Panc1 (cell line): ENCODE data around the gene DHFR2. TPM values are rescaled to one million over a fixed set of nuclear protein-coding genes. Genes with fewer than 3 reads are reported as not detected.
A peak's percentile ranks its signal among the peaks of the same experiment; 100 is the strongest.

Experiments
- ATAC-seq: fragments of 200-7000 bp; cut with Tn5 transposase; 2 replicates; pipeline ENCODE4 v1.9.1; 2020; ENCODE audit warnings: mild to moderate bottlenecking, moderate library complexity
- BruUV-seq: library from RNA; stranded (reverse); fragments of 400-500 nt; replicated peaks from 2 replicates; lab custom pipeline; 2021; lab: Mats Ljungman, UMichigan
- CTCF ChIA-PET: fragments of 300-600 bp; sonication (Branson Sonifier 250); formaldehyde crosslinking; loops from one replicate; lab custom pipeline; 2022; ENCODE audit warnings: antibody characterized with exemption; lab: Charles Lee
- POLR2A ChIA-PET: fragments of 300-600 bp; sonication (Branson Sonifier 250); formaldehyde crosslinking; loops from one replicate; lab custom pipeline; 2022; ENCODE audit warnings: antibody characterized with exemption; lab: Charles Lee
- DNase-seq: peaks from one replicate; pipeline ENCODE4 v3.0.0-alpha.2; 2010; ENCODE audit warnings: low read depth, low spot score
- H3K27ac ChIP-seq: 2 replicates; pipeline ENCODE4 v1.5.1; 2011; ENCODE audit warnings: mild to moderate bottlenecking, low read length, inconsistent platforms
- H3K27me3 ChIP-seq: fragments of 200-500 bp; sonication (Bioruptor generic); 2 replicates; pipeline ENCODE4 v1.6.0; 2014; ENCODE audit warnings: low read length, inconsistent platforms; ENCODE audit not compliant: control insufficient read depth, insufficient read depth
- H3K36me3 ChIP-seq: fragments of 200-500 bp; sonication (Bioruptor generic); 2 replicates; pipeline ENCODE4 v1.5.1; 2014; ENCODE audit warnings: inconsistent platforms, mild to moderate bottlenecking, low read length, moderate library complexity; ENCODE audit not compliant: control insufficient read depth, insufficient read depth
- H3K4me1 ChIP-seq: 2 replicates; pipeline ENCODE4 v1.5.1; 2011; ENCODE audit warnings: inconsistent platforms, mild to moderate bottlenecking, low read length, moderate library complexity; ENCODE audit not compliant: control insufficient read depth, insufficient read depth
- H3K4me3 ChIP-seq, 2 experiments: 2 replicates each; pipeline ENCODE4 v1.5.1; 2011 to 2012; ENCODE audit warnings: low read depth in 2 of 2, low read length in 2 of 2, mild to moderate bottlenecking in 2 of 2, inconsistent platforms in 1 of 2, moderate library complexity in 1 of 2
- H3K9me3 ChIP-seq: fragments of 200-500 bp; sonication (Bioruptor generic); 2 replicates; pipeline ENCODE4 v1.5.1; 2014; ENCODE audit warnings: low read depth, mild to moderate bottlenecking, inconsistent platforms, low read length, moderate library complexity; ENCODE audit not compliant: control insufficient read depth, insufficient read depth
- POLR2AphosphoS5 ChIP-seq: IDR thresholded peaks from 2 replicates; pipeline ENCODE4 v1.6.1; 2012; ENCODE audit warnings: mild to moderate bottlenecking, low read depth, low read length, moderate library complexity
- REST ChIP-seq, 2 experiments: IDR thresholded peaks; 2 replicates each; pipeline ENCODE4 v1.6.1; 2011 to 2012; ENCODE audit warnings: low read depth in 2 of 2, control low read depth in 1 of 2, low read length in 1 of 2, mild to moderate bottlenecking in 1 of 2, moderate library complexity in 1 of 2; ENCODE audit not compliant: insufficient read depth in 1 of 2
- SIN3A ChIP-seq: IDR thresholded peaks from 2 replicates; pipeline ENCODE4 v1.6.1; 2012; ENCODE audit warnings: low read depth, mild to moderate bottlenecking, low read length, moderate library complexity, borderline replicate concordance; ENCODE audit not compliant: insufficient read depth
- TCF7L2 ChIP-seq: IDR thresholded peaks from 2 replicates; pipeline ENCODE4 v1.6.1; 2011; ENCODE audit warnings: mild to moderate bottlenecking, low read depth, low read length, inconsistent platforms
- in situ Hi-C: cut with HindIII; loops from 2 replicates; pipeline ENCODE4 v1.10.0; 2016; ENCODE audit warnings: low sequenced_read_pairs, low pct_unique_long_range_greater_than_20kb
- intact Hi-C: fragments of 100-400 bp; cut with micrococcal nuclease; formaldehyde crosslinking; loops from one replicate; pipeline ENCODE4 v1.10.0; 2022; ENCODE audit not compliant: unreplicated experiment
- total RNA-seq: library from RNA; stranded (reverse); gene quantifications from one replicate; pipeline ENCODE4 v1.2.1, GENCODE V29; 2021; ENCODE audit not compliant: unreplicated experiment
- TF ChIP-seq, protein P1 (sequence below): fragments of 450-650 bp; IDR thresholded peaks from 2 replicates; pipeline ENCODE4 v1.5.1; 2017; ENCODE audit warnings: mild to moderate bottlenecking

DHFR2 gene
- total RNA-seq, 1 experiment from 2014 or later, result 2.7 TPM

GRCh38 chr3:94106268-94106667 is 43.6 kb upstream of the DHFR2 start:
- CTCF ChIA-PET, result interaction anchor here (0.6 kb wide), 1 partner anchor 239 kb away, joined by 4 read pairs; no protein-coding TSS in a partner anchor
- BruUV-seq, result no TSS peak
- POLR2A ChIA-PET, result no interaction called here

DNA sequence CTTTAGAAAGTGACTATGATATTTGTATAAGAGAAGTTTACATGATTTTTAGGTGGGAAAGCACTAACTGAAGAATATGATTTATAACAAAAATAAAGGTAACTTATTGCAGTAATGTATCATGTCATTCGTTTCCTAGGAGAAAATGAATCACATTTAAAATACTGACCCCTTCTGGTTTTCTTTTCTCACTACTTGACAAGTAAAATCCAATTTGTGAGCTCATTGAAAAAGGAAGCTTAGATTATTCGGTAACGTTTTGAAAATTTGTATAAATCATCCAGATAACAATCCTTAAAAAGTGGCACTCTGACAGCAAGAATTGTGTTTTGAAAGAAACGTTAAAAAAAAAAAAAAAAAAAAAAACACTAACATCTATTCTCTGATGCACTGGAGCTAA is 39.1 kb upstream of the DHFR2 start:
- 0 out of 2 replicates have a peak, but pooled peaks cover under 1% of the 10 kb centered on the region for H3K36me3 ChIP-seq
- in situ Hi-C loops (no loop called here), intact Hi-C loops (no loop called here)
- no peak for ATAC-seq
- BruUV-seq, result no TSS peak
- no peaks in the 10 kb centered on the region for H3K27me3 ChIP-seq
- H3K4me3 ChIP-seq, result no peak overlapping the region
- no peak overlapping the region for H3K27ac ChIP-seq
- peak; percentile 2 for DNase-seq
- no peaks in the 10 kb centered on the region for H3K9me3 ChIP-seq
- no peaks in the 10 kb centered on the region for H3K4me1 ChIP-seq
- no peak for TF ChIP-seq TCF7L2
- TF ChIP-seq, protein P1, sequence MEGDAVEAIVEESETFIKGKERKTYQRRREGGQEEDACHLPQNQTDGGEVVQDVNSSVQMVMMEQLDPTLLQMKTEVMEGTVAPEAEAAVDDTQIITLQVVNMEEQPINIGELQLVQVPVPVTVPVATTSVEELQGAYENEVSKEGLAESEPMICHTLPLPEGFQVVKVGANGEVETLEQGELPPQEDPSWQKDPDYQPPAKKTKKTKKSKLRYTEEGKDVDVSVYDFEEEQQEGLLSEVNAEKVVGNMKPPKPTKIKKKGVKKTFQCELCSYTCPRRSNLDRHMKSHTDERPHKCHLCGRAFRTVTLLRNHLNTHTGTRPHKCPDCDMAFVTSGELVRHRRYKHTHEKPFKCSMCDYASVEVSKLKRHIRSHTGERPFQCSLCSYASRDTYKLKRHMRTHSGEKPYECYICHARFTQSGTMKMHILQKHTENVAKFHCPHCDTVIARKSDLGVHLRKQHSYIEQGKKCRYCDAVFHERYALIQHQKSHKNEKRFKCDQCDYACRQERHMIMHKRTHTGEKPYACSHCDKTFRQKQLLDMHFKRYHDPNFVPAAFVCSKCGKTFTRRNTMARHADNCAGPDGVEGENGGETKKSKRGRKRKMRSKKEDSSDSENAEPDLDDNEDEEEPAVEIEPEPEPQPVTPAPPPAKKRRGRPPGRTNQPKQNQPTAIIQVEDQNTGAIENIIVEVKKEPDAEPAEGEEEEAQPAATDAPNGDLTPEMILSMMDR, result peak; percentile 41; the same call in 1 of the 2 replicates
- ChIA-PET CTCF (interaction anchor here (0.7 kb wide), 3 partner anchors 36 to 800 kb away, joined by 3 to 11 read pairs (median 10); partner anchors contain the start of genes DHFR2 and NSUN3), POLR2A (no interaction called here)

More at GRCh38 chr3:94106268-94106667, 43.6 kb upstream of the DHFR2 start:
- no peak for TF ChIP-seq REST (IDR thresholded peaks at IDR 0.05; ENCODE audit: insufficient read depth in 1 of 2, low read depth in 2 of 2, low read length in 1 of 2)
- no peak for TF ChIP-seq SIN3A
- TF ChIP-seq TCF7L2, result no peak
- intact Hi-C loops (no loop called here), in situ Hi-C loops (no loop called here)
- Histone ChIP-seq H3K36me3 (no peaks in the 10 kb centered on the region), H3K27ac (no peak overlapping the region), H3K27me3 (no peaks in the 10 kb centered on the region), H3K4me3 (no peak overlapping the region), H3K9me3 (no peaks in the 10 kb centered on the region), H3K4me1 (no peaks in the 10 kb centered on the region)
- ATAC-seq (no peak), DNase-seq (no peak)

DNA sequence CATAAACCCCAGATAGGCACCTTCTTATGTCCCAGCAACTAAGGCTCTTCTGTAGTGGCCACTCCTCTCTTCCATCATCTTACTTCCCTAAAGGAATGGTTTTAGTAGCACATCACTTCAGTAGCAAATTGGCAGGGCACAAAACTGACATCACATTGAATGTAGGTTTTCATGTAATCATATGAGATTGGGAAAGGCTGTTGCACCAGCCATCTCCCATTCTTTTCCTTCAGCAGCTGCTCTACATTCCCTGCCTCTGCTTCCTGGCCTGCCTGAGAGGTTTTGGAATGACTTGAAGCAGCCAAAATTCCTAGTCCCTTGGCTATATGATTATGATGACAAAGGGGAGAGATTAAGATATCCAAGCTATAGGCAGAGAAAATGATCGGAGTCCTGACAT is 36.6 kb upstream of the DHFR2 start:
- POLR2A ChIA-PET, result no interaction called here
- no peak for ATAC-seq

More for the DNA sequence above, 36.6 kb upstream of the DHFR2 start:
- no peak for TF ChIP-seq REST (IDR thresholded peaks at IDR 0.05; ENCODE audit: insufficient read depth in 1 of 2, low read depth in 2 of 2, low read length in 1 of 2)
- TF ChIP-seq SIN3A, result no peak
- no peak for TF ChIP-seq TCF7L2
- TF ChIP-seq, protein P1, result no peak
- TF ChIP-seq POLR2AphosphoS5, result no peak
- Histone ChIP-seq H3K4me3 (no peak overlapping the region), H3K27ac (no peak overlapping the region), H3K36me3 (0 out of 2 replicates have a peak, but pooled peaks cover 3% of the 10 kb centered on the region), H3K27me3 (no peaks in the 10 kb centered on the region), H3K9me3 (no peaks in the 10 kb centered on the region), H3K4me1 (no peaks in the 10 kb centered on the region)
- no TSS peak for BruUV-seq
- in situ Hi-C loops, result no loop called here
- DNase-seq, result no peak
- CTCF ChIA-PET, result no interaction called here
- intact Hi-C loops, result no loop called here
